Body of pancreas (tissue), 4 donors: Measurements from ENCODE around the gene RAD51B.

Source experiments
- CTCF ChIP-seq, 7 experiments: fragments of 450-650 bp in 4 of 7; fragments of 200-600 bp in 3 of 7; sonication (generic) in 3 of 7; IDR thresholded peaks; one replicate each; pipeline ENCODE4 v1.5.1; 2016 to 2019; ENCODE audit warnings: antibody characterized with exemption in 7 of 7
- POLR2A ChIP-seq, 3 donors: fragments of 450-650 bp; IDR thresholded peaks; one replicate each; pipeline ENCODE4 v1.6.1; 2016; ENCODE audit warnings: antibody characterized with exemption in 3 of 3, mild to moderate bottlenecking in 2 of 3

- no peak for TF ChIP-seq CTCF (IDR thresholded peaks at IDR 0.05)
- no peak for TF ChIP-seq POLR2A (IDR thresholded peaks at IDR 0.05)
Measured at GRCh38 chr14:68389943-68390342, 570.4 kb downstream of the RAD51B start.
